SK-N-SH treated with all-trans-retinoic acid at 6 μM for 48 hours (cell line): ENCODE measurements around the gene MUC5AC.

ENCODE experiments used
- ATAC-seq: fragments of 200-7000 bp; cut with Tn5 transposase; 3 replicates; pipeline ENCODE4 v1.9.1; 2020; ENCODE audit warnings: mild to moderate bottlenecking, moderate library complexity
- ARNTL ChIP-seq: fragments of 450-650 bp; formaldehyde crosslinking; IDR thresholded peaks from 2 replicates; pipeline ENCODE4 v1.5.0; 2020; ENCODE audit warnings: low read depth, mild to moderate bottlenecking, moderate library complexity, borderline replicate concordance
- BACH2 ChIP-seq: fragments of 250-450 bp; sonication (Bioruptor Pico); IDR thresholded peaks from 2 replicates; pipeline ENCODE4 v1.9.0; 2021; ENCODE audit warnings: mild to moderate bottlenecking, borderline replicate concordance
- ESRRG ChIP-seq: fragments of 250-450 bp; sonication (Bioruptor Pico); IDR thresholded peaks from 2 replicates; pipeline ENCODE4 v1.6.1; 2021; ENCODE audit warnings: mild to moderate bottlenecking
- GLIS3 ChIP-seq: fragments of 250-450 bp; sonication (Bioruptor Pico); IDR thresholded peaks from 2 replicates; pipeline ENCODE4 v1.5.0; 2020; ENCODE audit warnings: mild to moderate bottlenecking, moderate library complexity
- ISL1 ChIP-seq: fragments of 250-450 bp; sonication (Bioruptor Pico); IDR thresholded peaks from 2 replicates; pipeline ENCODE4 v2.1.2; 2022; ENCODE audit warnings: mild to moderate bottlenecking, moderate library complexity
- OSR1 ChIP-seq: fragments of 250-450 bp; sonication (Bioruptor Pico); IDR thresholded peaks from 2 replicates; pipeline ENCODE4 v1.8.0; 2022; ENCODE audit warnings: moderate library complexity, mild to moderate bottlenecking, inconsistent platforms
- PPARA ChIP-seq: fragments of 250-450 bp; sonication (Bioruptor Pico); IDR thresholded peaks from 2 replicates; pipeline ENCODE4 v1.5.0; 2020; ENCODE audit warnings: mild to moderate bottlenecking, borderline replicate concordance
- RARB ChIP-seq: fragments of 250-450 bp; sonication (Bioruptor Pico); IDR thresholded peaks from 2 replicates; pipeline ENCODE4 v1.8.0; 2021; ENCODE audit warnings: mild to moderate bottlenecking, moderate library complexity
- TCF4 ChIP-seq: fragments of 250-450 bp; sonication (Bioruptor Pico); IDR thresholded peaks from 2 replicates; pipeline ENCODE4 v1.8.0; 2021; ENCODE audit warnings: mild to moderate bottlenecking, moderate library complexity, borderline replicate concordance
- TOX ChIP-seq: fragments of 250-450 bp; sonication (Bioruptor Pico); IDR thresholded peaks from 2 replicates; pipeline ENCODE4 v1.8.0; 2021; ENCODE audit warnings: mild to moderate bottlenecking, moderate library complexity, borderline replicate concordance
- ZC3H10 ChIP-seq: fragments of 250-450 bp; sonication (Bioruptor Pico); IDR thresholded peaks from 2 replicates; pipeline ENCODE4 v1.5.1; 2021; ENCODE audit warnings: mild to moderate bottlenecking, moderate library complexity
- ZFP3 ChIP-seq: fragments of 250-450 bp; sonication (Bioruptor Pico); IDR thresholded peaks from 2 replicates; pipeline ENCODE4 v1.5.0; 2020; ENCODE audit warnings: mild to moderate bottlenecking, moderate library complexity
- ZFP30 ChIP-seq: fragments of 450-650 bp; formaldehyde crosslinking; IDR thresholded peaks from 2 replicates; pipeline ENCODE4 v1.5.0; 2022; ENCODE audit warnings: mild to moderate bottlenecking, moderate library complexity
- ZNF70 ChIP-seq: fragments of 450-650 bp; formaldehyde crosslinking; IDR thresholded peaks from 2 replicates; pipeline ENCODE4 v1.5.0; 2020; ENCODE audit warnings: mild to moderate bottlenecking, moderate library complexity
- ZNF8 ChIP-seq: fragments of 450-650 bp; formaldehyde crosslinking; IDR thresholded peaks from 2 replicates; pipeline ENCODE4 v1.5.0; 2020; ENCODE audit warnings: mild to moderate bottlenecking, moderate library complexity
- TF ChIP-seq, protein P1 (sequence below): fragments of 250-450 bp; sonication (Bioruptor Pico); IDR thresholded peaks from 2 replicates; pipeline ENCODE4 v1.5.0; 2020; ENCODE audit warnings: mild to moderate bottlenecking, moderate library complexity
- TF ChIP-seq, protein P2 (sequence below): fragments of 250-450 bp; sonication (Bioruptor Pico); IDR thresholded peaks from 2 replicates; pipeline ENCODE4 v1.8.0; 2020; ENCODE audit warnings: mild to moderate bottlenecking, moderate library complexity, borderline replicate concordance
- TF ChIP-seq, protein P3 (sequence below): fragments of 250-450 bp; sonication (Bioruptor Pico); IDR thresholded peaks from 2 replicates; pipeline ENCODE4 v1.5.1; 2020; ENCODE audit warnings: low read depth, mild to moderate bottlenecking, moderate library complexity

MUC5AC gene

DNA sequence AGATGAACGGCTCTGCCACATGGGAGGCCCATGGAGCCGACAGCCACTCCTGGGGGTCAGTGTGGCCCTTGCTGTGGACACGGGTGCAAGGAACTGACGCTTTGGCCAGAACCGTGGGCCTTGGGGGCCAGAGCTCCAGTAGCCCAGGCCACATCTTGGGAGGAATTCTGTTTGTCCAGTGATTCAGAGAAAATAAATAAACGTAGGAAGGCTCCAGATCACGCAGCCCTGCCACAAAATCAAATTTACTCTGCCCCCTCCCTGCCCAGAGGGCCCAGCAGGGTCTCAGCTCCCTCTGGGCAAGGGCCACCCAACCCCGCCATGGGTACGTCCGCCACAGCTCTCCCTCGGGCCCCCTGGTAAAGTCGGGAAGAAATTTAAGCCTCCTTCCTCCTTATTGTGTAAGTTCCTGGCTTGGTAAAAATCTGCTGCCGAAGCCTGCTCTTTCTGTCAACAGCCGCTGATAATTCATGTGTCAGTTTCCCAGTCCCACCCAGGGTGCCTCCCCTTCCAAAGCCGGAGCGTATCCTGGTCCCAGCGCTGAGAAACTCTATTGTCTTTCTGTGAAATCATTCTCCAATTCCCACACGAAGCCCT, 6.9 kb upstream of the MUC5AC start:
- no peak for ATAC-seq
- TF ChIP-seq, protein P1, sequence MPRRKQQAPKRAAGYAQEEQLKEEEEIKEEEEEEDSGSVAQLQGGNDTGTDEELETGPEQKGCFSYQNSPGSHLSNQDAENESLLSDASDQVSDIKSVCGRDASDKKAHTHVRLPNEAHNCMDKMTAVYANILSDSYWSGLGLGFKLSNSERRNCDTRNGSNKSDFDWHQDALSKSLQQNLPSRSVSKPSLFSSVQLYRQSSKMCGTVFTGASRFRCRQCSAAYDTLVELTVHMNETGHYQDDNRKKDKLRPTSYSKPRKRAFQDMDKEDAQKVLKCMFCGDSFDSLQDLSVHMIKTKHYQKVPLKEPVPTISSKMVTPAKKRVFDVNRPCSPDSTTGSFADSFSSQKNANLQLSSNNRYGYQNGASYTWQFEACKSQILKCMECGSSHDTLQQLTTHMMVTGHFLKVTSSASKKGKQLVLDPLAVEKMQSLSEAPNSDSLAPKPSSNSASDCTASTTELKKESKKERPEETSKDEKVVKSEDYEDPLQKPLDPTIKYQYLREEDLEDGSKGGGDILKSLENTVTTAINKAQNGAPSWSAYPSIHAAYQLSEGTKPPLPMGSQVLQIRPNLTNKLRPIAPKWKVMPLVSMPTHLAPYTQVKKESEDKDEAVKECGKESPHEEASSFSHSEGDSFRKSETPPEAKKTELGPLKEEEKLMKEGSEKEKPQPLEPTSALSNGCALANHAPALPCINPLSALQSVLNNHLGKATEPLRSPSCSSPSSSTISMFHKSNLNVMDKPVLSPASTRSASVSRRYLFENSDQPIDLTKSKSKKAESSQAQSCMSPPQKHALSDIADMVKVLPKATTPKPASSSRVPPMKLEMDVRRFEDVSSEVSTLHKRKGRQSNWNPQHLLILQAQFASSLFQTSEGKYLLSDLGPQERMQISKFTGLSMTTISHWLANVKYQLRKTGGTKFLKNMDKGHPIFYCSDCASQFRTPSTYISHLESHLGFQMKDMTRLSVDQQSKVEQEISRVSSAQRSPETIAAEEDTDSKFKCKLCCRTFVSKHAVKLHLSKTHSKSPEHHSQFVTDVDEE (CRISPR knock-in tag): no peak
- TF ChIP-seq TOX (CRISPR knock-in tag): no peak
- TF ChIP-seq ISL1 (CRISPR knock-in tag): no peak
- TF ChIP-seq TCF4 (CRISPR knock-in tag): no peak
- TF ChIP-seq ZNF8: no peak
- TF ChIP-seq, protein P2, sequence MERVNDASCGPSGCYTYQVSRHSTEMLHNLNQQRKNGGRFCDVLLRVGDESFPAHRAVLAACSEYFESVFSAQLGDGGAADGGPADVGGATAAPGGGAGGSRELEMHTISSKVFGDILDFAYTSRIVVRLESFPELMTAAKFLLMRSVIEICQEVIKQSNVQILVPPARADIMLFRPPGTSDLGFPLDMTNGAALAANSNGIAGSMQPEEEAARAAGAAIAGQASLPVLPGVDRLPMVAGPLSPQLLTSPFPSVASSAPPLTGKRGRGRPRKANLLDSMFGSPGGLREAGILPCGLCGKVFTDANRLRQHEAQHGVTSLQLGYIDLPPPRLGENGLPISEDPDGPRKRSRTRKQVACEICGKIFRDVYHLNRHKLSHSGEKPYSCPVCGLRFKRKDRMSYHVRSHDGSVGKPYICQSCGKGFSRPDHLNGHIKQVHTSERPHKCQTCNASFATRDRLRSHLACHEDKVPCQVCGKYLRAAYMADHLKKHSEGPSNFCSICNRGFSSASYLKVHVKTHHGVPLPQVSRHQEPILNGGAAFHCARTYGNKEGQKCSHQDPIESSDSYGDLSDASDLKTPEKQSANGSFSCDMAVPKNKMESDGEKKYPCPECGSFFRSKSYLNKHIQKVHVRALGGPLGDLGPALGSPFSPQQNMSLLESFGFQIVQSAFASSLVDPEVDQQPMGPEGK (CRISPR knock-in tag): no peak
- no peak for TF ChIP-seq ESRRG (CRISPR knock-in tag)
- TF ChIP-seq, protein P3, sequence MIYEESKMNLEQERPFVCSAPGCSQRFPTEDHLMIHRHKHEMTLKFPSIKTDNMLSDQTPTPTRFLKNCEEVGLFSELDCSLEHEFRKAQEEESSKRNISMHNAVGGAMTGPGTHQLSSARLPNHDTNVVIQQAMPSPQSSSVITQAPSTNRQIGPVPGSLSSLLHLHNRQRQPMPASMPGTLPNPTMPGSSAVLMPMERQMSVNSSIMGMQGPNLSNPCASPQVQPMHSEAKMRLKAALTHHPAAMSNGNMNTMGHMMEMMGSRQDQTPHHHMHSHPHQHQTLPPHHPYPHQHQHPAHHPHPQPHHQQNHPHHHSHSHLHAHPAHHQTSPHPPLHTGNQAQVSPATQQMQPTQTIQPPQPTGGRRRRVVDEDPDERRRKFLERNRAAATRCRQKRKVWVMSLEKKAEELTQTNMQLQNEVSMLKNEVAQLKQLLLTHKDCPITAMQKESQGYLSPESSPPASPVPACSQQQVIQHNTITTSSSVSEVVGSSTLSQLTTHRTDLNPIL (CRISPR knock-in tag): no peak

DNA sequence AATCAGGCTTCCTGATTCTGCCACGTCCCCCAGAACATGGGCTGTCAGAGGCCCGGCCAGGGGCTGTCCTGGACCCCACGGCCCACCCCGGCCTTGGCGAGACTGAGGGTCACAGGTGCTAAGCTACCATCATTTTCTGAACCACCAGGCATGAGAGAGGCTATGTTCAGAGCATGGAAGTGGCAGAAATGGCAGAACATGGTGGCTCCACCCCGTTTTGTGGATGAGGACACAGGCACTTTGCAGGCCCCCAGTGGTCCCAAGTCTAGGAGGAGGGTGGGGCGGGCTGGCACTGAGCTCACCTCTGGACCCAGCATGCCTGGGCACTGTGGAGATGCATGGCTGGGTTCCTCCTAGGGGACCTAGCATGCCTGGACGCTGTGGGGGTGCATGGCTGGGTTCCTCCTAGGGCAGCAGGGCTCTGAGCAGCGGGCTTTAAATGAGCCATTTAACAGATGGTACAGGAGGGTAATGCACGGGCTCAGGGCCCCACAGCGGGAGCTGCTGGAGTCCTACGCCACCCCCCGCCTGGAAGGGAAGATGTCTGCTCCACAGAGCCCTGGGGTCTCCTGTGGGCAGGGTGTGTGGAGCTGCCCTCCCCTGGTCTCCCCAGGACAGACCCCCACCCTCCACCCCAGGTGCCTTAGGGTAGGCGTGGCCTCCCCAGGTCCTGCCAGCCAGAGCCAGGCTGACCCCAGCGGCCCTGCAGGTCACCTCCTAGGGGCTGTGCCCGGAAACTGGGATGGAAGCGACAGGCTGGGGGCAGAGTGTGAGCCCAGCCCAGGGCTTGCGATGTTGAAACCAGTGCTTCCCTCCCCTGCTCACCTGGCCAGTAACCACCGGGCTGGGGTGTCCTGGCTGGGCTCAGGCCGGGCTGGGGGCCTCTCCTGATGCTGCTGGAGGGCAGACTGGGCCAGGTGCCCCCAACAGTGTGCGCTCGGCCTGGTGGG, 6.1 kb upstream of the MUC5AC start:
- no peak; the same call in 2 of the 3 replicates for ATAC-seq
- no peak for TF ChIP-seq OSR1 (CRISPR knock-in tag)
- TF ChIP-seq PPARA (CRISPR knock-in tag): no peak
- TF ChIP-seq, protein P3 (CRISPR knock-in tag): no peak
- TF ChIP-seq RARB (CRISPR knock-in tag): no peak

DNA sequence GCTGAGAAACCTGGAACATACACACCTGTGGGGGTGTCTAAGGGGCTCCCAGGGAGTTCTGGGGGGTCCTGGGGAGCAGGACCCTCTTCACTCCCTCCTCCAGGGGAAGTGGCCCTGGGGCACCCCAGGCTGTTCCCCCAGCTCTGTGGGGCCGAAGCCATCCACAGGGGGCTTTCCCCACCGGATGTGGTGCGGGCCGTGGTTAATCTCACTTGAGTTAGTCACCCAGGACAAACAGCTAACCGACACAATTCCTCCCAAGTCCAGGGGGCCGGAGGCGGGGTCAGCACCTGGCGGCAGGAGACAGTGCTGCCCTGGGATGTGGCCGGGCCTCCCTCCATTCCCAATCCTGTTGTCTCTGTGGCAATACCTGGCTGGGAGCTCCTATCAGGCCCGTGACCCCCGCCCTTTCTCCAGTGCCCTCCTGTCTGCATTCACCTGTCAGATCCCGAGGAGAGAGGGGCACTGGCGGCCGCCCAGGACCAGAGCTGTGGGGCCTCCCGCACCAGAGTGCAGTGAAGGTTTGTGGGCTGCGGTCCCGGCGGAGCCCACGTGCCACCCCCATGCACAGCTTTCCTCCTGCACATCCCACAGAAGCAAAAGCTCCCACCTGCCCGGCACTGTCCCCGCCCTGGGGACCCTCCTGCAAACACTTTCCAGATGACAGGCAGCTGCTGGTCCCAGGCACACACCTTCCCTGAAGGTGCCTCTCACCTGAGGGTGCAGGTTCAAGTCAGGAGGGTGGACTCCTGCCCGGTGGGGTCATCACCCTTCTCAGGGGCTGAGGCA, 5.2 kb upstream of the MUC5AC start:
- ATAC-seq: no peak
- no peak for TF ChIP-seq ARNTL
- no peak for TF ChIP-seq TOX (CRISPR knock-in tag)
- TF ChIP-seq BACH2: no peak
- TF ChIP-seq, protein P2 (CRISPR knock-in tag): no peak
- no peak for TF ChIP-seq ZFP30 (CRISPR knock-in tag)
- no peak for TF ChIP-seq GLIS3 (CRISPR knock-in tag)
- TF ChIP-seq, protein P1 (CRISPR knock-in tag): no peak
- TF ChIP-seq ZNF8: no peak
- no peak for TF ChIP-seq ZC3H10 (CRISPR knock-in tag)
- TF ChIP-seq ESRRG (CRISPR knock-in tag): no peak
- no peak for TF ChIP-seq ZNF70 (CRISPR knock-in tag)
- TF ChIP-seq, protein P3 (CRISPR knock-in tag): no peak
- no peak for TF ChIP-seq ZFP3 (CRISPR knock-in tag)
- TF ChIP-seq RARB (CRISPR knock-in tag): no peak
